GM23248 (cell line): ENCODE data around the gene FOXK1. TPM values are rescaled to one million over a fixed set of nuclear protein-coding genes. Genes with fewer than 3 reads are reported as not detected.

Source experiments
- DNase-seq: peaks from one replicate; pipeline ENCODE4 v3.0.0-alpha.2; 2015
- H2AFZ ChIP-seq: fragments of 200-600 bp; sonication (generic); 2 replicates; pipeline ENCODE4 v1.6.1; 2016; ENCODE audit warnings: antibody characterized with exemption
- H3F3A ChIP-seq: fragments of 200-600 bp; sonication (generic); 2 replicates; pipeline ENCODE4 v1.6.1; 2016; ENCODE audit warnings: mild to moderate bottlenecking, antibody characterized with exemption, mixed run types; ENCODE audit not compliant: insufficient read depth
- H3K27ac ChIP-seq: fragments of 200-600 bp; sonication (generic); 2 replicates; pipeline ENCODE4 v1.5.1; 2016; ENCODE audit warnings: mild to moderate bottlenecking
- H3K27me3 ChIP-seq: fragments of 200-600 bp; sonication (generic); replicated peaks from 2 replicates; pipeline ENCODE4 v1.6.1; 2016; ENCODE audit warnings: mild to moderate bottlenecking; ENCODE audit not compliant: insufficient read depth
- H3K36me3 ChIP-seq: fragments of 200-600 bp; sonication (generic); 2 replicates; pipeline ENCODE4 v1.6.1; 2016; ENCODE audit warnings: low read depth, mild to moderate bottlenecking
- H3K4me1 ChIP-seq: fragments of 200-600 bp; sonication (generic); 2 replicates; pipeline ENCODE4 v1.6.1; 2016; ENCODE audit warnings: mild to moderate bottlenecking; ENCODE audit not compliant: insufficient read depth
- H3K4me2 ChIP-seq: fragments of 200-600 bp; sonication (generic); one replicate; pipeline ENCODE4 v1.6.1; 2016; ENCODE audit warnings: mild to moderate bottlenecking; ENCODE audit not compliant: unreplicated experiment
- H3K4me3 ChIP-seq: fragments of 200-600 bp; sonication (generic); 2 replicates; pipeline ENCODE4 v1.5.1; 2016; ENCODE audit warnings: mild to moderate bottlenecking
- H3K79me2 ChIP-seq: fragments of 200-600 bp; sonication (generic); 2 replicates; pipeline ENCODE4 v1.6.1; 2016; ENCODE audit warnings: mild to moderate bottlenecking; ENCODE audit not compliant: insufficient read depth
- H3K9ac ChIP-seq: fragments of 200-600 bp; sonication (generic); 2 replicates; pipeline ENCODE4 v1.6.1; 2016; ENCODE audit warnings: mild to moderate bottlenecking
- H3K9me2 ChIP-seq: fragments of 200-600 bp; sonication (generic); 2 replicates; pipeline ENCODE4 v1.6.1; 2016; ENCODE audit warnings: mixed run types, mild to moderate bottlenecking, moderate library complexity; ENCODE audit not compliant: insufficient read depth
- H3K9me3 ChIP-seq: fragments of 200-600 bp; sonication (generic); one replicate; pipeline ENCODE4 v1.6.1; 2017; ENCODE audit warnings: low read depth
- H4K20me1 ChIP-seq: fragments of 200-600 bp; sonication (generic); 2 replicates; pipeline ENCODE4 v1.6.0; 2016; ENCODE audit not compliant: insufficient read depth
- EZH2 ChIP-seq: fragments of 200-600 bp; sonication (generic); IDR thresholded peaks from 2 replicates; pipeline ENCODE4 v1.6.1; 2018; ENCODE audit warnings: antibody characterized with exemption, mild to moderate bottlenecking; ENCODE audit not compliant: insufficient read depth, poor library complexity, severe bottlenecking
- EZH2phosphoT487 ChIP-seq: fragments of 200-600 bp; sonication (generic); IDR thresholded peaks from 2 replicates; pipeline ENCODE4 v1.6.1; 2018; ENCODE audit warnings: antibody characterized with exemption, moderate library complexity, mild to moderate bottlenecking, low read depth; ENCODE audit not compliant: insufficient read depth
- WGBS, 2 experiments: methylation state at CpG; one replicate each; pipeline ENCODE4 v1.1.6; 2015 to 2017; ENCODE audit warnings: low lambda C conversion rate in 2 of 2, low coverage in 1 of 2; ENCODE audit errors: missing lambda C conversion rate in 2 of 2; 5-methylcytosine and 5-hydroxymethylcytosine counted together
- in situ Hi-C: fragments of 300-500 bp; cut with MboI; formaldehyde crosslinking; loops from 2 replicates; pipeline ENCODE4 v1.15.0; 2020
- polyA plus RNA-seq: library from polyadenylated mRNA; unstranded; fragments of >200 nt; fragmentation: Nextera tagmentation; extraction: Ambion mirVana; gene quantifications from 2 replicates; pipeline ENCODE4 v1.2.1, GENCODE V29; 2016
- total RNA-seq: library from RNA; depleted of rRNA; stranded (reverse); fragments of >200 nt; shearing (Covaris generic); gene quantifications from 2 replicates; pipeline ENCODE4 v1.2.3, GENCODE V29; 2014

FOXK1 gene
- total and polyA plus RNA-seq, 2 experiments from 2014 or later = 8.5 to 16.4 TPM

GRCh38 chr7:4726566-4726965 is 44.5 kb downstream of the FOXK1 start:
- H3K9ac ChIP-seq = peak overlapping the region; percentile 93; the same call in 1 of the 2 replicates
- no peak overlapping the region for H3K4me2 ChIP-seq
- no peaks in the 10 kb centered on the region for H3K9me2 ChIP-seq
- no peak for DNase-seq
- TF ChIP-seq EZH2phosphoT487 (no peak), EZH2 (no peak)
- H3K4me3 ChIP-seq = no peak overlapping the region
- no peak overlapping the region for H2AFZ ChIP-seq
- H3K4me1 ChIP-seq = peaks cover 12% of the 10 kb centered on the region
- in situ Hi-C loops = no loop called here
- no peaks in the 10 kb centered on the region for H3K27me3 ChIP-seq
- peaks cover 94% of the 10 kb centered on the region for H3K79me2 ChIP-seq
- peak overlapping the region; percentile 97; the same call in 1 of the 2 replicates for H3K27ac ChIP-seq
- WGBS, 2 experiments = 94 to 96% methylated on average over 8 to 9 of the region's 9 CpGs
- no peaks in the 10 kb centered on the region; the same call in 1 of the 2 replicates for H3K36me3 ChIP-seq
- peaks cover 19% of the 10 kb centered on the region for H3F3A ChIP-seq
- H4K20me1 ChIP-seq = no peaks in the 10 kb centered on the region; the same call in 1 of the 2 replicates
- no peaks in the 10 kb centered on the region for H3K9me3 ChIP-seq

GRCh38 chr7:4727914-4728705 is 46.0 kb downstream of the FOXK1 start:
- no peaks in the 10 kb centered on the region for H3K9me2 ChIP-seq
- H3K27ac ChIP-seq = no peak overlapping the region
- H3K9ac ChIP-seq = no peak overlapping the region
- 79 to 81% methylated on average over 20 of the region's 20 CpGs for WGBS, 2 experiments
- H2AFZ ChIP-seq = no peak overlapping the region
- DNase-seq = no peak
- peaks cover 12% of the 10 kb centered on the region for H3K4me1 ChIP-seq
- no peaks in the 10 kb centered on the region; the same call in 1 of the 2 replicates for H4K20me1 ChIP-seq
- in situ Hi-C loops = no loop called here
- no peak overlapping the region for H3K4me3 ChIP-seq
- no peak for TF ChIP-seq EZH2
- TF ChIP-seq EZH2phosphoT487 = no peak
- H3K4me2 ChIP-seq = no peak overlapping the region
- no peaks in the 10 kb centered on the region for H3K9me3 ChIP-seq
- peaks cover 94% of the 10 kb centered on the region for H3K79me2 ChIP-seq
- H3F3A ChIP-seq = peaks cover 19% of the 10 kb centered on the region
- no peaks in the 10 kb centered on the region for H3K27me3 ChIP-seq
- H3K36me3 ChIP-seq = no peaks in the 10 kb centered on the region; the same call in 1 of the 2 replicates

- no peaks in the 10 kb centered on the region for H4K20me1 ChIP-seq
- no peaks in the 10 kb centered on the region for H3K27me3 ChIP-seq
- DNase-seq = no peak
- no peak overlapping the region for H3K4me2 ChIP-seq
- no peaks in the 10 kb centered on the region for H3K9me2 ChIP-seq
- WGBS, 2 experiments = 96 to 99% methylated on average over 17 to 19 of the region's 19 CpGs
- peaks cover 19% of the 10 kb centered on the region for H3F3A ChIP-seq
- TF ChIP-seq EZH2phosphoT487 (no peak), EZH2 (no peak)
- peaks cover 94% of the 10 kb centered on the region for H3K79me2 ChIP-seq
- H3K27ac ChIP-seq = no peak overlapping the region
- no peak overlapping the region for H3K9ac ChIP-seq
- H3K4me1 ChIP-seq = peaks cover 11% of the 10 kb centered on the region
- H3K36me3 ChIP-seq = no peaks in the 10 kb centered on the region; the same call in 1 of the 2 replicates
- in situ Hi-C loops = no loop called here
- H3K9me3 ChIP-seq = no peaks in the 10 kb centered on the region
- H2AFZ ChIP-seq = no peak overlapping the region
- H3K4me3 ChIP-seq = no peak overlapping the region
Observed at GRCh38 chr7:4729266-4729665, 47.2 kb downstream of the FOXK1 start.

DNA sequence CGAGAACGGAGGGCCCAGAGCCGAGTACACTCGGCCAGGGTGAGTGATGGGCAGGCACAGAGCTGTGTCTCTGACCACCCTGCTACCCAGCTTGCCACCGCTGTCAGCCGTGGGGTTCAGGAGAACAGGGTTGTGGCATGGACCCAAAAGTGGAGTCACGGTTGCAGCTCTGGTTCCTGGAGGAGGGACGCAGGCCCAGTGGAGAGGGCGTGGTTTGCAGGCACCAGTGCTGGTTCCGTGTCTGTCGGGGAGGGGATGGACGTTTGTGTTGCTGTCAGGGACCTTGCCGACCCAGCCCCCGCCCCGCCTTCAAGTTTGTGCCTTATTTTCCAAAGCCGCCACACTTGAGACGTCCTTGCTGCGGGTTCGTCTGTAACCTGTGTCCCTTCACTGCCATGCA is 48.2 kb downstream of the FOXK1 start:
- Histone ChIP-seq H3K4me1 (0 out of 2 replicates have a peak, but pooled peaks cover 4% of the 10 kb centered on the region), H4K20me1 (no peaks in the 10 kb centered on the region), H3F3A (peaks cover 14% of the 10 kb centered on the region; the same call in 1 of the 2 replicates), H3K9me2 (no peaks in the 10 kb centered on the region), H3K79me2 (peaks cover 97% of the 10 kb centered on the region), H3K27me3 (no peaks in the 10 kb centered on the region), H3K27ac (no peak overlapping the region), H3K9me3 (no peaks in the 10 kb centered on the region), H3K4me2 (no peak overlapping the region), H3K36me3 (no peaks in the 10 kb centered on the region; the same call in 1 of the 2 replicates), H3K9ac (no peak overlapping the region), H2AFZ (no peak overlapping the region), H3K4me3 (no peak overlapping the region)
- 81% methylated on average over 19 of the region's 19 CpGs for WGBS, 2 experiments
- TF ChIP-seq EZH2phosphoT487 (no peak), EZH2 (no peak)
- in situ Hi-C loops = no loop called here
- no peak for DNase-seq
